Activated CD8-positive, alpha-beta memory T cell treated with anti-CD3 and anti-CD28 coated beads for 48 hours (primary cell): ENCODE results near the gene KIAA1217.

Experiments
- DNase-seq, 3 experiments: peaks; one replicate each; pipeline ENCODE4 v3.0.0-alpha.2; 2020; ENCODE audit warnings: low read depth in 2 of 3, low spot score in 2 of 3

The KIAA1217 gene

DNA sequence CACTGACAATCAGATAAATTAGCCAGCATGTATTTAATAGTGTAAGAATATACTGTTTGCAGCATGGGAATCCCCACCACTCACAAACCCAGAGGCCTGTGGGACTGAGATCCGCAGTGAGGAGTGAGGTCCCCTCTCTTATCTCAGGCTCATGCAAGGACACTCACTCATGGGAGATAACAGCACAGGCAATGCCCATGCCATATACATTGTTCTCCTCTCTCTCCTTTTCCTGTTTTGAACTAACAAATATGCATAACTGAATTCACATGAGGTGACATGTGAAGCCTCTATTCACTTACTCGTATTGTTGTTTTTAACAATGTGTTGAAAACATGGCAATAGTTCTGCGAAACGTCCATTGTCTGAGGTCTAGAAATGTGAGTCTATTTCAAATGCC, 284.2 kb downstream of the KIAA1217 start:
- no peak for DNase-seq

DNA sequence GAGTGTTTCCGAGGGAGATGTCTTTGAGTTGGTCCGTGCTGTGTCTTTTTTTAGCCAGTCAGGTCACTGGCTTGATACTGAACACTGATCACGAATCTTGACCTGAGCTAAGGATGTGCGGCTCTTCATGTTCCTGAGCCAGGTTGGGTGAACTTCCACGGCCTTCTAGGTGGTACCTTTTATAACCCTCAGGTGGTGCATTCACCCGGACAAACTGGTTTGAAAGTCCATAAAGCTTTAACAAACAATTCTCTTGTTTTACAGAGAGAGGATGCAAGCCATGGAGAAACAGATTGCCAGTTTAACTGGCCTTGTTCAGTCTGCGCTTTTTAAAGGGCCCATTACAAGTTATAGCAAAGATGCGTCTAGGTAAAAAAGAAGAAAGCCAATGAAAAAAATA, 285.3 kb downstream of the KIAA1217 start:
- no peak for DNase-seq

DNA sequence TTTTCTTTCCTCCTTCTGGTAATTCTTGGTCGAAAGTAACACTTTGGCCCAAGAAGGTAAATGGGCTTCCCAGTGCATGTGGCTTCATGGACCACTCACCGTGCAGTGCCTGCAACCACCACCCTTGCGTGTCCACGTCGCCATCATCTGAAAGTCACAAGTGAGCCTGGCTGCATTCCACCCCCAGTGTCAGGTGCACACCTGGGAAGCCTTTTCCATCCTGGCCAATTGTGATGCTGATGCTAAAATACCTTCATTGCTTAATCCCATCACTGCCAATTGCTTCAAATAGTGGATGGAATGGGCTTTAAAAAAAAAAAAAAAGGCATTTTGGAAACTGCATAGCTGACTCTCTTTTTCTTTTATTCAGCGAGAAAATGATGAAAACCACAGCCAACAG, 285.8 kb downstream of the KIAA1217 start:
- DNase-seq: no peak

DNA sequence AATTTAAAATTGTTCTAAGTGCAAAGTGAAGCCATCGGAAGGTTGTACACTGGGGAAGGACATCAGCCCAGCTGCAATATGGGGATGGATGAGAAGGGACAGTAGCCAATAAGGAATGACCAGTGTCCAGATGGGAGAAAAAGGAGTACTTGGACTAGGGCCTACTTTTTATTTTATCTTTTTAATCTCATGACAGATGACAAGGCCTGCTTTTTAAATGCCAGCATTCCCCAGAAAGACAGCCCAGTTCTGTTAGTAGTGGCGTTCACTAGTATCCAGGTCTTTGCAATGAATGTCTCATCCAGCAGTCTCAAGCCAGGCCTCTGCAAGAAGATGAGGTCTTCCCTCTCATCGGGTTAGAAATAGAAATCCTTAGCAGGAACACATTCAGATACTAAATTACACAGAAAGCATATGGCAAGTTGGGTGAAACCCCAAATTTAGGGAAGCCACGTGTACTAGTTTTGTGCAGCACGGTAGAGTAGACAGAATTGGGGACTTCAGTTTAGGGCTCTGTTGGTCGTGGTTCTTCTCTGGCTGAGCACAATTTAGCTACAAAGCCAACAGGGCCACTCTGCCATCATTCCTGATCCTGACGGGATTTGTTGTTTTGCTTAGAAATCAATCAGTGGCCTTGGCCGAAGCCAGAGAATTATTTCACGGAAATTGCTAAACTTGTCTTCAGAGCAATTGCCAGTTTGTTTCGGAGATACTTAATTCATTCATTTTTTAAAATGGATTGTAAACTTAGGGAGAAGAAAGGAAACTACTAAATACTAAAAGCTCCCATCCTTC, 286.9 kb downstream of the KIAA1217 start:
- no peak for DNase-seq

DNA sequence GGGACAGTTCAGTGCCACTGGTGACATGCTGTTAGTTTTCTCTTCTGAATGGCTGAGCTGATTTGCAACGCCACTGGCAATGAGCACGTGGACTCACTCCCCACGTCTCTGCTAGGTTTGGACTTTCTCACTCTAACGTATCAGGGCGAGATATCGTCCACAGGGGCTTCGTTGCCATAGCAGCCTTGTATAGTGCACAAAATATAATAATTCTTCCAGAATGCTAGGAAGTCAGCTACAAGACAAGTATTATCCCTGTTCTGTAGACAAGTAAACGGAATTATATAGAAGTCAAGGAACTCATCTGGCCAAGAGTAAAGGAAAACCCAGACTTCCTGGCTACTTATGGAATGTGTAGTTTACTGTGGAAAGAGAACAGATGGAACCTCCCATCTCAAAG, 288.0 kb downstream of the KIAA1217 start:
- no peak for DNase-seq

DNA sequence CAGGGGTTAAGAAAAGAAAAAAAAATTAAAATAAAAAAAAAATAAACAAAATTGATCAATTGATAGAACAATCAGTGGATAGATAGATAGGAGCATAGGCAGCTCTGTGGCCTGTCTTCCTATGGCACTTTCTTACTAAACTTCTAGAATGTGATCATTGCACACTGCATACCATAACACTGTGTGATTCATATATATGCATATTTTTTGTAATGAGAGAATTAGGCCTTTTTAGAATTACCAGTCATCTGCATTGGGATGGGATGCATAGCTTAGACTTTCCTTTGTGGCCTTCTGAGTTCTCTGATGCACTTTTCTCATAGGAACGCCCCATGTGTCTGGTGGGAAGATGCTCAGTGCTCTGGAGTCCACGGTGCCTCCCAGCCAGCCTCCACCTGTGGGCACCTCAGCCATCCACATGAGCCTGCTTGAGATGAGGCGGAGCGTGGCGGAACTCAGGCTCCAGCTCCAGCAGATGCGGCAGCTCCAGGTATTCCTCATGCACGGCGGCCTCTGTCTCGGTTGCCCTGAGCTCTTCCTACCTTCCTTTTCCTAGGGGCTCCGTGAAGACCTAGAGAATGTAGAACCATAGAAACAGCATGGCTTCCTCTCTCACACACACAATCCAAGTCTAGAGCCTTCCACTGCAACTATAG, 292.2 kb downstream of the KIAA1217 start:
- DNase-seq: no peak

DNA sequence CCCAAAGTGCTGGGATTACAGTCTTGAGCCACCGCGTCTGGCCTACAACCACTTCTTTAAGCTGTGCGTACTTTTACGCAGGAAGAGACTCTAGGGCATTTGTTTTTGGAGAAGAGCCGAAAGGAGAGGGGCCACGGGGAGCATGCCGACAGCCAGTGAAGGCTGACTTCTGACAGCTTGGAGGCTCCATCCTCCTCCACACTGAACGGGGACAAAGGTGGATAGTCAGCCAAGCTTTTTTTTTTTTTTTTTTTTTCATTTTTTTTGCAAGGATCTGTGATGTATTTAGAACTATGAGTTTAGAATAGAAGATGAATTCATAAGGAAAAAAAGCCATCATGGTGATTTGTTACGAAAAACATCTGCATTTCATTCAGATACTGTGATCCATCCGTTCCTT, 293.1 kb downstream of the KIAA1217 start:
- DNase-seq: no peak

DNA sequence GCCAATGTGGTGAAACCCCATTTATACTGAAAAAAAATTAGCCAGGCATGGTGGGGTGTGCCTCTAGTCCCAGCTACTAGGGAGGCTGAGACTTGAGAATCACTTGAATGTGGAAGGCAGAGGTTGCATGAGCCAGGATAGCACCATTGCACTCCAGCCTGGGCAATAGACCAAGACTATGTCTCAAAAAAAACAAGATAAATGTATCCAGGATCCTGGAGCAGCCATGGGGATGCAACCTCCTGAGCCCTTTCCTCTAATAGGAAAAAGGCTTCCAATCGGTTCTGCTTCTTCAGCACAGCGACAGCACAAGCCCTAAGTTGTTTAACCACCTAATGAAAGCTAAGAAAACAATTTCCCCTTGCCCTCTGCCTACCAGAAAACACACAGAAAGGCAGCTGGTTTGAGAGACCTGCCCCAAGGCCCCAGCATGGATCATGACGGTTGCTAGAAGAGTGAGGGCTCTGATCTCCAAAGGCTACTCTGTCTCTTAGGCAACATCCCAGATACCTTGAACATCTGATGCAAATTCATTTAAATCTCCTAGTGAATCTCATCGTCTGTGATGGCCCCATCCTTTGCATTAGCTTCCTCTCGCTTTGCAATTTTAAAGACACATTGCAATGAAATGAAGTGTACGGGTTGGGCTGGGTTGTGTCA, 294.0 kb downstream of the KIAA1217 start:
- DNase-seq: no peak

DNA sequence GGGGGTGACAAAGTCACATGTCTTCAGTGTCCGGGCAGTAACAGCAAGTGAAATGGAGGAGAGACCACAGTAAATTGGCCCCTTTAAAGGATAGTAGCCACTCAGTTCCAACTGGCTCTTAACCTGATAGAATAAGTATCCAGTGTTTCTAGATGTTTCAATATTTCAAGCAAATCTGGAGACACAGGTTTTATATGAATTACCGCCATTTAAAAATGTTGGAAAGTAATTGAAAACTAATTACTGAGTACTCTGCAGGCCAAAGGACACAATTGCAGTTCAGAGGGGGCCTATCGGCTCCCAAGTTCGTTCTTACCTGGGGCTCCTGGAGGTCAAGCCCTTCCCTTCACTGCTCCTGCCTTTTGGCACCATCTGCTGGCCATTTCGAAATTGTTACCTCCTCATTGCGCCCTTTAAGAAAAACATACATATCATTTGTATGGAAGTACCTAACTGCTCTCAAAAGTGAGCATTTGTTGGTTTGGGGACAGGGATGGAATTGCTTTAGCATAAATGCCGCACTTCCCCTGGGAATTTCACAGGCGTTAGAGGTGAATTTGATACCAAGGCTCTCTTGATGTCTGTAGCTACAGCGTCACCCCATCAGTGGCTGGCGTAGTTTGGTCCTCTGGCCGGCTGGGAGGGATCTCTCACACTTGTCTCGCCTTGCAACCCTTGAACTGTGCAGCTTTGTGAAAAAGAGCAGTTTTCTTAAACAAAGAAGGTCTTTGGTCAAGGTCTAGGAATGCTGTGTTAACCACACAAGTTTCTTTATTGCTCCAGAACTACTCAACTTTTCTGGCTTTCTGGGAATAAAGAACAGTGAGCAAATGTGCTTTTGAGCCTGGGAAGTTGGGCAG, 294.8 kb downstream of the KIAA1217 start:
- no peak for DNase-seq

DNA sequence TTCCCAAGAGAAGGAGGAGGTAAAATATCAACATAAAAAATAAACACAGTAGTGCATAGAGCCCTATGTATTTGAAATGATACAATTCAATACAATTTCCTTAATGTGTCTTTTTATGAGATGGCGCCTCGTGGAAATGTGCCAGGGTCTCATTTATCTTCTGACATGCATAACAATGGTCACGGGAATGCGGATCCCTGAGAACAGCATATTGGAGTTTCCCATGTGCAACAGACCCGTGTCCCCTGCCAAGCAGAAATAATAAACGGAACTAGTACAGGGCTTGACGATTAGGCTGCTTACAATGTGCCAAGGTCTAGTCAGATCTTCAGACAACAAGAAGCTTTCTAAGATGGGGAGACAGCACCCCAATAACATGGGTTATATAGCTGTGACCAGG, 296.8 kb downstream of the KIAA1217 start:
- DNase-seq: no peak

DNA sequence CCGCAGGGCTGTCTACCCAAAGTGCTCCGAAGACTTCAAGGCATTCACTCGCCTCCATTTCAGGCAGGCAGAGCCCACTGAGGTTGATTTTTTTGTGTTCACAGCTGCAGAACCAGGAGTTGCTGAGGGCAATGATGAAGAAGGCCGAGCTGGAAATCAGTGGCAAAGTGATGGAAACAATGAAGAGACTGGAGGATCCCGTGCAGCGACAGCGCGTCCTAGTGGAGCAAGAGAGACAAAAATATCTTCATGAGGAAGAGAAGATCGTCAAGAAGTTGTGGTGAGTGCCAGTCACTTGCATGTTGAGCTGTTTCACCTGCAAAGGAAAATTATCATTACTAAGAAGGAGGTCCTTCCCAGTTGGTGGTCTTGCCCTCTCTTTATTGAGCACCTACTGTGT, 304.2 kb downstream of the KIAA1217 start:
- no peak for DNase-seq

DNA sequence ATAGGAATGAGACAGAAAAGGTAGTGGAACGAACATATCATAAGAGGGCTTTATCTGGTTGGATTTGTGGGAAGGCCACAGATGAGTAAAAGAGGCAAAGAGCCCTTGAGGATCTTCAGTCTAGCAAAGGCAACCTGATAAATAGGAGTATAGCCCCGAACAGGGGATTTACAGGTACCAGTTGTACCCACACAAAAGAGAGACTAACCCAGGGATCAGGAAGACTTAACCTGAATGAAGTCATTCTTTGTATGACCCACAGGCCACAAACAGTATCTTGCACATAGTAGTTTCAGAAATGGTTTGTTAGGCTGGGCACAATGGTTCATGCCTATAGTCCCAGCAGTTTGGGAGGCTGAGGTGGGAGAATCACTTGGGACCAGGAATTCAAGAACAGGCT, 306.5 kb downstream of the KIAA1217 start:
- no peak for DNase-seq

DNA sequence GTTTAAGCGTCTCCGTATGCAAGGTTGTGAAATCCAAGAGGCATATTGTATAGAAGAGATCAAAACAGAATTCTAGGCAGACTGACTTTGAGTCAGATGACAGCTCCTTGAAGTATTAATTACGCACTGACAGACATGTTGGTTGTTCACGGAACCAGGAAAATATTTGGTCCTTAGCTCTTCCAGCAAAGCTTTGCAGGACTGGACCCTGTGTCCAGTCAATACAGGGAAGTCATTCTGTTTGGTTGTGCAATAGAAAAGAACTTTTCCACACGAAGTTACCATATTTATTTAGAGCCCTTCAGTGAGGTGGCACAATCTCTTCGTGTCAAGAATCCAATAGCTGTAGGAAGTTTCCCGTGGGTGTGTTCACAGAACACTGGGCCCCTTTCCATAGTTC, 309.5 kb downstream of the KIAA1217 start:
- DNase-seq: no peak

DNA sequence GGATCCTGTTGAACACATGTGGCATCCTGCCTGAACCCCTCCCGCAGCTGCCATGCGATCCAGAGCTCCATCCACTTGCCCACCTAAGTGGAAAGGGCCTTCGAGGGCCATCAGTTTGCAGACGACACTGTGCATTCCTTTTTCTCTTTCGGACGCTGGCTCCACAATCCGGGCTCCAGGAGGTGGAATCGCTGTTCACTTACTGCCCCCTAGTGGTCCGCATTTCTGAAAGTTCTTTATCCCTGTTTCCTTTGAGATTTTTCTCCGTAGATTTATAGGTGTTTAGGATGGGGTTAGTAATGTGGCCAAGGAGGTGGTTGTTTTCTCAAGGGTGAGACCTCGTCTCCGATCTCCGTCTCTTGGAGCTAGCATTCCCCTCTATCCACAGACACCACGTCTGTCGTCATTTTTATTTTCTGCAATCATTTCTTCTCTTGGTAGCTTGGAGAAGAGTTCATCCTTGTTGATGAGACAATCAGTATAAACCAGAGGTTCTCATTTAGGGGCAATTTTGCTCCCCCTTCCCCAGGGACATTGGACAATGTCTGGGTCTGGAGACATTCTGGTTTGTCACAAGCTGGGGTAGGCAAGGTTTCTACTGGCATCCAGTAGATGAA, 310.2 kb downstream of the KIAA1217 start:
- DNase-seq: peak in 1 of 3 experiments; percentile 29

DNA sequence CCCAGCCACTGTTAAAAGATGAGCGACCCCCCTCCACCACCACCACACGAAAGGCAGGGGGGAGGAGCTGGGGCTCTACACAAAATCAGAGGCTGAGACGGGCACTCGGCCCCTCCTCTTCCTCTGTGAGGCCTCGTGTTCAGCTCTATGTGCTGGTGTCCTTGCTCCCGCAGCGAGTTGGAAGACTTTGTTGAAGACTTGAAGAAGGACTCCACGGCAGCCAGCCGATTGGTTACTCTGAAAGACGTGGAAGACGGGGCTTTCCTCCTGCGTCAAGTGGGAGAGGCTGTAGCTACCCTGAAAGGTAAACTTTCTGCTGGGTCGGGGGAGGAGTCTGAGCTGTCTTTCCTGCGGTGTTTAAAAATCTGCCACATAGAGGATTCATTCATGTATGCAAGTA, 311.0 kb downstream of the KIAA1217 start:
- no peak for DNase-seq

DNA sequence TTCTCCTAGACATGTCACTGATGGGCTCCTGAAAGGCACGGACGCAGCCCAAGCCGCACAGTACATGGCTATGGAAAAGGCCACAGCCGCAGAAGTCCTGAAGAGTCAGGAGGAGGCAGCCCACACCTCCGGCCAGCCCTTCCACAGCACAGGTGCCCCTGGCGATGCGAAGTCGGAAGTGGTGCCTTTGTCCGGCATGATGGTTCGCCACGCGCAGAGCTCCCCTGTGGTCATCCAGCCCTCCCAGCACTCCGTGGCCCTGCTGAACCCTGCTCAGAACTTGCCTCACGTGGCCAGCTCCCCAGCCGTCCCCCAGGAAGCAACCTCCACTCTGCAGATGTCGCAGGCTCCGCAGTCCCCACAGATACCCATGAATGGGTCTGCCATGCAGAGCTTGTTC, 315.4 kb downstream of the KIAA1217 start:
- no peak for DNase-seq

DNA sequence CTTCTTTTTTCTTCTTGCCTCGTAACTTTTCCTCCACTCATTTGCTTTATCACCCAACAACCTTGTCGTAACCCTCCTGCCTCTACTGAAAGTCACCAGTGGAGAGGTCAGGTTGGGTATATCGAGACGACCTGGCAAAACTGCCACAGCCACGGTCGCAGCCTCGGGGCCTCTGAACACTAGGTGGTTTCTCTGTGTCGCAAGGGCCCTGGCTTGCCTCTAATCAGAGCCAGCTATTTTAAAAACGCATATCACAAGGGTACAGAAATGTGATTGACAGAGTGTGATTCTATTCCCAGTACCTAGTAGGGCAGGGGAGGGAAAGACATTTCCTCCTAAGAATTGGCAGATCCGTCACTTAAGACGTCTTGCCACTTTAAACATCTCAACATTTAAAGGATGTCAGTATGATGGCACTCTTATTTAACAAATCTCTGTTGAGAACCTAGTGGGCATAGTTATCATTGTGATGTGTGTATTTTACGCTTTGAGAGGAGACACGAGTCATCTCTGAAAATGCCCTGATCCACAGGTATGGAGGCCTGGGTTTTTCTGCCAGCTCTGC, 317.2 kb downstream of the KIAA1217 start:
- DNase-seq: no peak

DNA sequence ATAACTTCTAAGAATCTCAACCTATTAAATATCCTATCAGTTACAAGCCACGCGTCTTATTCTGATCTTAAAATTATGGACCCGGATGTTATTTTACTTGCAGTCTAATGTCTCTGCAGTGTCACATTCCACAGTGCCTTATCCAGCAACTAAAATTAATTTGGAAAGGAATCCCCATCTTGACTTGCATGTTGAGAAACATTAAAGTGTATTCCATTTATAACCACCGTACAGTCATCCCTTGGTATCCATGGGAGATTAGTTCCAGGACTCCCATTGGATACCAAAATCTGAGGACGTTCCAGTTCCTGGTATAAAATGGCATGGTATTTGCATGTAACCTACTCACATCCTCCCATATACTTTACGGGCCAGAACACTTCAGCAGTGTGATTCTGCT, 320.0 kb downstream of the KIAA1217 start:
- DNase-seq: no peak

DNA sequence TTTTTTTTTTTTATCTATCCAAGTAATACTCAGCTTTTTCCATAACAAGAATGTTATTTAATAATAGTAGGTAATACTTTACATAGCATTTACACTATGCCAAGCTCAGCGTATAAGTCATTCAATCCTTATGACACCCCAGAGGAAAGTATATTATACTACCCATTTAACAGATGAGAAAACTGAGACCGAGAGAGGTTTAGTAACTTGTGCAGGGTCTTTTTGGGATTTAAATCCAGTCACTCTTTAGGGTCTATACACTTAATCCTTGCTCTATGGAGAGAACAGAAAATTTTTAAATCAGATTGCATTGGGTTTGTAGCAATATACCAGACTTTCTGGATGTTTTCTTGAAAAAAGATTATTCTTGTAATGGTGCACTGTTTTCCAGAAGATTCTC, 322.5 kb downstream of the KIAA1217 start:
- no peak for DNase-seq

DNA sequence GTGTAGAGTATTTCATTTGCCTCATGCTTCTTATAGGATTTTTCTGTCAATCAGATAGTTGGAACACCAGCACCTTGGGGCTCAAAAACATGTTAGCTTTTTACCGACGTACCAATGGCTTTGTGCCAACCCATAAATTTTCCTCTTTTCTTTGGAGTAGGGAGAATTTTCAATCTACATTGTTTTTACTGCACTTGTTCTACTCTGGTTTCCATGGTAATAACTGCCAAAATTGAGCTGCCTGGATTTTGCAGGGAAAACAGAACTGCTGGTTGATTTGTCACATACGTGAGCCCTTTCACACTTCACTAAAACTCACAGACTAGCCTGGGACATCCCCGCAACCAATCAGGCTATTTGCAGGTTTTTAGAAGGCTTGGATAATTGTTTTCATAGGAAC, 325.0 kb downstream of the KIAA1217 start:
- no peak for DNase-seq

DNA sequence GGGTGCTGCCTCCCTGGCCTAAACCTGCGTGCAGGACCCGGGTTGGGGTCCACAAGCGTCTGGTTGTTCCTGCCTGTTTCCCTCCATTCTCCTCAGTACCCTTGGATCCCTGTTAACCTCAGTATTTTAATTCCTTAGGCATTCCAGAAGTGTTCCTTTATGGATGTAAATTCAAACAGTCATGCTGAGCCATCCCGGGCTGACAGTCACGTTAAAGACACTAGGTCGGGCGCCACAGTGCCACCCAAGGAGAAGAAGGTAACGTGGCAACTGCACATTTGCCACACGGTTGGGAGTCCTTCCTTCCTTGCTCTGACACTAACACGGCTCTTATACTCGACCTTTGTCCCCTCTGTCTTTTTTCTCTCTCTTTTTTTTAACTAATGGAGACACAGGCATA, 327.7 kb downstream of the KIAA1217 start:
- no peak for DNase-seq
